HG03342 (cell line): ENCODE results near the gene RNF182.
"Not testable (repeated sequence)": the region's sequence is repeated elsewhere in the genome, so short reads cannot be mapped to it uniquely, and the experiment has no call there.

ENCODE experiments used
- ATAC-seq: cut with Tn5 transposase; IDR thresholded peaks from one replicate; pipeline ENCODE4 v1.9.1; 2021; ENCODE audit warnings: mild to moderate bottlenecking, moderate library complexity; ENCODE audit not compliant: unreplicated experiment

RNF182 gene

GRCh38 chr6:13924949-13925881 lies at the start of gene RNF182:
TSS of gene RNF182 (plus strand) at chr6:13924952. CDS start at chr6:13977120, 52,168 bp downstream.
- ATAC-seq: no peak

- no peak for ATAC-seq
These were observed 47.7 kb upstream of the RNF182 start for GRCh38 chr6:13877051-13877450.

- not testable (repeated sequence) for ATAC-seq
These were observed 44.6 kb upstream of the RNF182 start for GRCh38 chr6:13880061-13880663.

GRCh38 chr6:13881621-13882165 lies 43.1 kb upstream of the RNF182 start:
- ATAC-seq: no peak

GRCh38 chr6:13883966-13884365 lies 40.8 kb upstream of the RNF182 start:
- no peak for ATAC-seq

- no peak for ATAC-seq
These were observed 40.4 kb upstream of the RNF182 start for GRCh38 chr6:13884397-13884796.

- ATAC-seq: no peak
These were observed 39.2 kb upstream of the RNF182 start for GRCh38 chr6:13885601-13886000.

GRCh38 chr6:13886949-13887348 lies 37.8 kb upstream of the RNF182 start:
- no peak for ATAC-seq

GRCh38 chr6:13892017-13892645 lies 32.6 kb upstream of the RNF182 start:
- ATAC-seq: no peak

GRCh38 chr6:13902922-13903321 lies 21.8 kb upstream of the RNF182 start:
- ATAC-seq: no peak

- ATAC-seq: no peak
These were observed 21.4 kb upstream of the RNF182 start for GRCh38 chr6:13903364-13903763.

- no peak for ATAC-seq
These were observed 17.8 kb upstream of the RNF182 start for GRCh38 chr6:13907001-13907350.

- no peak for ATAC-seq
These were observed 17.0 kb upstream of the RNF182 start for GRCh38 chr6:13907614-13908215.

- no peak for ATAC-seq
These were observed 15.8 kb upstream of the RNF182 start for GRCh38 chr6:13908955-13909381.

GRCh38 chr6:13910443-13910842 lies 14.3 kb upstream of the RNF182 start:
- ATAC-seq: no peak

GRCh38 chr6:13911337-13911736 lies 13.4 kb upstream of the RNF182 start:
- ATAC-seq: no peak

GRCh38 chr6:13913226-13914001 lies 11.3 kb upstream of the RNF182 start:
- ATAC-seq: no peak

GRCh38 chr6:13914351-13914750 lies 10.4 kb upstream of the RNF182 start:
- ATAC-seq: no peak

GRCh38 chr6:13915561-13916229 lies 9.1 kb upstream of the RNF182 start:
- ATAC-seq: no peak
